GM19035 (cell line): ENCODE results near the gene ZNF428.

Source experiments
- ATAC-seq: cut with Tn5 transposase; IDR thresholded peaks from one replicate; pipeline ENCODE4 v1.9.1; 2021; ENCODE audit not compliant: unreplicated experiment

The ZNF428 gene

DNA sequence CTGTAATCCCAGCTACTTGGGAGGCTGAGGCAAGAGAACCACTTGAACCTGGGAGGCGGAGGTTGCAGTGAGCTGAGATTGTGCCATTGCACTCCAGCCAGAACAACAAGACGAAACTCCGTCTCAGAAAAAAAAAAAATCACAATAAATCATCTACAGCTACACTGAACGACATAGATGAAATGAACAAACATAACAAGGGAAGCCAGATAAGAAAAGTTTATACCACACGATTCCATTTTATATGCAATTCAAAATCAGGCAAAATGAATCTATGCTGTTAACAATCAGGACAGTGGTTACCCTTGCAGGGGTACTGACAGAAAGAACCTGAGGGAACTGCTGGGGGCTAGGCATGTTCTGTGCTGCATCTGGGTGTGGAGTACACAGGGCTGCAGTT lies 49.8 kb downstream of the ZNF428 start:
- ATAC-seq = no peak

DNA sequence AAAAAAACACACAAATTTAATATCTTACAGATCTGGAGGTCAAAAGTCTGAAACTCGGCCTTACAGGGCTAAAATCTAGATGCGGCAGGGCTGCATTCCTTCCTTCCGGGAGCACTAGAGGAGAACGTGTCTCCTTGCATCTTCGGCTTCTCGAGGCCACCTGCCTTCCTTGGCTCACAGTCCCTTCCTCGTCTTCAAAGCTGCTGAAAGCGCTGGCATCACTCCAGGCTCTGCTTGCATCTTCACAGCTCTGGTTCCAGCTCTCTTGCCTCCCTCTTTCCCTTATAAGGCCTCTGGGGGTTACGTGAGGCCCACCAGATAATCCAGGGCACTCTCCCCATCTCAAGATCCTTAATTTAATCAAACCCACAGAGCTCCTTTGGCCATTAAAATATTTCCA lies 54.6 kb downstream of the ZNF428 start:
- no peak for ATAC-seq

DNA sequence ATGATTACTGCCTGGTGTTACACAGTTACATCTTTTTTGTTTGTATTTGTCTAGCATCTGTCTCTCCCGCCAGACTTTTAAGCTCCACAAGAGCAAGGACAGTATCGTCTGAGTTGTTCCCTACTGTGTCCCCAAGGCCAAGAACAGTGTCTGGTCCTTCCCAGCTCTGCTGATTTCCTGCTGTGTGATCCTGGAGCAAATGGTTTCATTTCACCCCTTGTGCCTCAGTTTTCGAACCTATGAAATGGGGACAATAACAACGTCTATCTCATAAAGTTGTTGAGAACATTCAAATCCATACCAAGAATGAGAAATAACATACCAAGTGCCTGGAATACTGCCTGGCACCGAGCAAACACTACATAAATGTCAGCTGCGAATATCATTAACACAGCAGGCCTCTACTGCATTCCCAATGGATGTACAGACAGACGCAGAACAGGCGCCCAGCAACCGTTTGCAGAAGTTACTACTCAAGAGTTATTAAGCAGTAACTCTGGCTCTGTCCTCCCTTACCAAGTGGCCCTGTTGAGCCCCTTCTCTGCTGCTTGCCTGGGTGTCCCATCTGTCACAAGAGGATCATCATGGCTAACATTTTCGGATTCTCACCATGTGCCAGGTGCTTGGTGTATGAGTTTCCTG lies 55.5 kb downstream of the ZNF428 start:
- no peak for ATAC-seq

DNA sequence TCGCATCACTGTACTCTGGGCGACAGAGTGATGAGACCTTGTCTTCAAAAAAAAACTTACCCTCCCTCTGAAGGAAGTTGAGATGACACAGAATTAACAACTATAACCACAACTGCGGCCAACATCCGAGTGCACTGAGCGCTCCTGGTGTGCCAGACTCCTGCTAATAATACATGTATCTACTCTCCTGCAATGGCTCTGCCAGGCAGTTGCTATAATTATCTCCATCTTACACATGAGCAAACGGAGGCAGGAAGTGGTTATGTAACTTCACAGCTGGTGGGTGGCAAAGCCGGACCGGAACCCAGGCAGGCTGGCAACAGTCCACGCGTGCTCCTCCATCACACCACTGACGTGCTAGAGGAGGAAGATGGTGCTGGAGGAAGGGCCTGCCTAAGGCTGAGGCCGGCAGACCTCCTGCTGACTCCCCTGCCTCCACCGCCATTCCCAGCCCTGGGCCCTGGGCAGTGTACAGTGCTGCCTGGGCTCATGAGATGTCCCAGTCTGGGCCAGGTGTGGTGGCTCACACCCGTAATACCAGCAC lies 56.7 kb downstream of the ZNF428 start:
- peak; percentile 71 for ATAC-seq

DNA sequence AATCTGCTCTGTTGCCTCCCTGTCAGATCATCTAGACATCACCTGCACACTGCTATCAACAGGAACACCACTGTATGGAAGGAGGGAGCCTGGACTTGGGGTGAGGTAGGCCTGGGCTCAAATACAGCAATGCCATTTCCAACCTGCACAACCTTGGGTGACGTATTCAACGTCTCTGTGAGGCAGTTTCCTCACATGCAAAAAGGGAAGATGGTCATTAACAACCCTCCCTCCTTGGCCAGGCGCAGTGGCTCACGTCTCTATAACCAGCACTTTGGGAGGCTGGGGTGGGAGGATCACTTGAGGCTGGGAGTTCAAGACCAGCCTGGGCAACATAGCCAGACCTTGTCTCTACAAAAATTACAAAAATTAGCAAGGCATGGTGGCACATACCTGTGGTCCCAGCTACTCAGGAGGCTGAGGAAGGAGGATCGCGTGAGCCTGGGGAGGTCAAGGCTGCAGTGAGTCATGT lies 57.2 kb downstream of the ZNF428 start:
- ATAC-seq = no peak

DNA sequence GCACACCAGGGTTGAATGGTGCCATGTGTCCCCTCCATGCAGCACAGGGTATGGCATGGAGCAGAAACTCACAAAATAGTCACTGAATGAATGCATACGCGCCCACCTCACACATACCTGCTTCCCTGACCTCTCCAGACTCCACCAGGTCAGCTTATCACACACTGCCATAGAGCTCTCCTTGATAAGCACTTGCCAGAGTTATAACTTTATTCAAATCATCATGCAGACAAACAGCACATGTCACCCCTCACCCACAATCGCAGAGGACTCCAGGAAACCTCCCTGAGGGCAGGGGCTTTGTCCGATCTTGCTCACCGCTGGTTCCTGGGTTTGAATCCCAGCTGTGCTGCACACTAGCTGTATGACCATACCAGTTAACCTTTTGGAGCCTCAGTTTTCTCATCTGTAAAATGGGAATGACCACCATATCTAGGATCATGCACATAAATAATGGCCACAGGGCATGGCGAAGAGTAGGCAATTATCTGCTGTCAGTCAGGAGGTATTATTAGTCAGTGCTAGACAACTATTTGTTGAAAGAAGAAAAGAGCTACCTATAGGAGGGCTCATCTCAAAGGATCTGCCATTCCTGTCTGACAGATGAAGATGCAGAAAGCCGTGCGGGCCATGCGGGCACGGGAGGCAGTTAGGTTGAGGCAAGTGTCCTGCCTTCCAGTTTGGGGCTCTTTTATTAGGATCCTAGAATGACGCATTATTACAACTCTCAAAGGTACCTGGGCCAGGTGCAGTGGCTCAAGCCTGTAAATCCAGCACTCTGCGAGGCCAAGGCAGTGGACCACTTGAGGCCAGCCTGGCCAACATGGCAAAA lies 58.1 kb downstream of the ZNF428 start:
- no peak for ATAC-seq

DNA sequence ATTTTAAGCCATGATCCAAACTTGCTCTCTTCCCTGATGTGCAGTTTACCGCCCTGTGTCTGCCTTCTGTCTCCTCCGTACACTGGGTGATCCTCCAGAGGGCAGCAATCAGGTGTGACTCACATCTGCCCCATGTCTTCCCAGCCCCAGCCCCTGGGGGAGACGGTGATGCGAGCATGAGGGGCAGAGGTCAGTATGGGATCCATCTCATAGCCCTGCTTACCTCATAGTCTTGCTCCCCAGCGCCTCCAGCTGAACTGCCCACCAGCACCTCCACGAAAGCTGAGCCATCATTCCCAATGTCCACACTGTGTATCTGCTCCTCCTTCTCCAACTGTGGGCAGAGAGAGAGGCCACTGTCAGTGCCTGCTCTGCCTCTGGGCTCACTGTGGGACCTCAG lies 58.7 kb downstream of the ZNF428 start:
- no peak for ATAC-seq
